Epithelial cell of esophagus (primary cell): ENCODE data around the gene FZD7.

ENCODE experiments used
- DNase-seq: peaks from one replicate; pipeline ENCODE4 v3.0.0; 2010; ENCODE audit warnings: low read depth
- H3K4me3 ChIP-seq: 2 replicates; pipeline ENCODE4 v1.5.1; 2011; ENCODE audit warnings: mild to moderate bottlenecking, low read length, control low read depth
- TF ChIP-seq, protein P1 (sequence below): IDR thresholded peaks from 2 replicates; pipeline ENCODE4 v1.5.1; 2011; ENCODE audit warnings: low read depth, mild to moderate bottlenecking, low read length, control low read depth, inconsistent platforms; ENCODE audit not compliant: insufficient read depth; ENCODE audit errors: missing control alignments

Gene FZD7

DNA sequence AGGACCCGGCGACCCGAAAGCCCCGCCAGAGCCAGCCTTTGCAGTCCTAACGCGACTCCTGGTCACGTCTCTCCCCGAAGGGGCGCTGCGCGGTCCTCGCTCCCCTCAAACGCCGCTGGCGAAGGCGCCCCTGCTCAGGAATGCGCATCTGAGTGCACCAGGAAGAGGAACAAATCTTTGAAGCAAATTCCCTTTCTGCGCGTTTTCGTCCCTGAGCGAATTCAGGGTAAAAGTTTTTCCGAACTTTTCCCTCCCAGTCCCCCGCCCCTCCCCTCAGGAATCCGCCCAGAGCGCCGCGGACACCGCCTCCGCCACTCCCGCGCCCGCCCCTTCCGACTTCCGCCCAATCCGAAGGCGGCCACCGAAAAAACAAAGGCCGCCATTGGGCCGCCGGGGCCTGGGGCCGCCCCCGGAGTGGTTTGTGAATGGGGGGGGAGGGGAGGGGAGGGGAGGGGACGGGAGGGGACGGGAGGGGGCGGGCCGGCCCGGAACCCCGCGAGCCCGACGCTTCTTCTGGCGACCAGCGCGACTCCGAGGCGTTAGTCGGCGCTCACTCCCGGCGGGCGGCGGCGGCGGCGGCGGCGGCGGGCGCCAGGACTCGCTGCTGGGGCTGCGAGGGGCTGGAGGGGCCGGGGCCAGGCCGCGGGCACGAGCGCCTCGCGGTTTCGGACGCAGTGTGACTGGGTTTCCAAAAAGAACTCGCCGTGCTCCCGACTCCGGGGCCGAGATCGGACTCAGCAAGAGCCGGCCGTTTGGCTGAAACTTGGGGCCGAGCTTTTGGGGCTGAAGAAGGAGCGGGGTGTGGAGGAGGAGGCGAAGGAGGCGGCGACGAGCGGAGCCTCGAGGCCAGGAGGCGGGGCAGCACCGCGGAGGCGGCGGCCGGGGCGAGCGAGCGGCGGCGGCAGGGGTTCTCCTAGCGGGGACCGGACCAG is at the start of gene FZD7:
TSS of gene FZD7 (plus strand) at position 539 of the 932 bp plus-strand sequence. CDS start 793 bp downstream, outside the sequence.
- H3K4me3 ChIP-seq, result peak within 1 kb of the TSS; percentile 79
- TF ChIP-seq, protein P1, sequence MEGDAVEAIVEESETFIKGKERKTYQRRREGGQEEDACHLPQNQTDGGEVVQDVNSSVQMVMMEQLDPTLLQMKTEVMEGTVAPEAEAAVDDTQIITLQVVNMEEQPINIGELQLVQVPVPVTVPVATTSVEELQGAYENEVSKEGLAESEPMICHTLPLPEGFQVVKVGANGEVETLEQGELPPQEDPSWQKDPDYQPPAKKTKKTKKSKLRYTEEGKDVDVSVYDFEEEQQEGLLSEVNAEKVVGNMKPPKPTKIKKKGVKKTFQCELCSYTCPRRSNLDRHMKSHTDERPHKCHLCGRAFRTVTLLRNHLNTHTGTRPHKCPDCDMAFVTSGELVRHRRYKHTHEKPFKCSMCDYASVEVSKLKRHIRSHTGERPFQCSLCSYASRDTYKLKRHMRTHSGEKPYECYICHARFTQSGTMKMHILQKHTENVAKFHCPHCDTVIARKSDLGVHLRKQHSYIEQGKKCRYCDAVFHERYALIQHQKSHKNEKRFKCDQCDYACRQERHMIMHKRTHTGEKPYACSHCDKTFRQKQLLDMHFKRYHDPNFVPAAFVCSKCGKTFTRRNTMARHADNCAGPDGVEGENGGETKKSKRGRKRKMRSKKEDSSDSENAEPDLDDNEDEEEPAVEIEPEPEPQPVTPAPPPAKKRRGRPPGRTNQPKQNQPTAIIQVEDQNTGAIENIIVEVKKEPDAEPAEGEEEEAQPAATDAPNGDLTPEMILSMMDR, result peak; percentile 29
- DNase-seq, result peak; percentile 92

DNA sequence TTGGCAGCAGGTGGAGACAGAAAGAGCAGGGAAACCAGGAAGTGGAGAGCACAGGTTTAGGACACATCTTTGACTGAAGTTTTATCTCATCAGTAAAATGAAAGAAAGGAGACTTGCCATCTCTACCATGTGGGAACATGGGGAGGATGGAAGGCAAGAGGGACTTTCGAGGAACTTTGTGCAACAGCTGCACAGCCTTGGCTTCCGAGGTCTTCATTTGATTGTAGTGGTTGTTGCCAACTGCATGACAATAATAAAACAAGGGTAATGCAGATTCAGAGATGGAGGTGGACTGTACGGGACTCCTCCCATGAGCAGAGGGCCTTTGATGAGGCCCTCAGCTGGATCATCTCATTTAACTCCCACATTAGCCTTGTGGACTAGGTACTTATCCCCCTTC is 49.3 kb upstream of the FZD7 start:
- TF ChIP-seq, protein P1, result no peak
- H3K4me3 ChIP-seq, result no peak overlapping the region
- no peak for DNase-seq

DNA sequence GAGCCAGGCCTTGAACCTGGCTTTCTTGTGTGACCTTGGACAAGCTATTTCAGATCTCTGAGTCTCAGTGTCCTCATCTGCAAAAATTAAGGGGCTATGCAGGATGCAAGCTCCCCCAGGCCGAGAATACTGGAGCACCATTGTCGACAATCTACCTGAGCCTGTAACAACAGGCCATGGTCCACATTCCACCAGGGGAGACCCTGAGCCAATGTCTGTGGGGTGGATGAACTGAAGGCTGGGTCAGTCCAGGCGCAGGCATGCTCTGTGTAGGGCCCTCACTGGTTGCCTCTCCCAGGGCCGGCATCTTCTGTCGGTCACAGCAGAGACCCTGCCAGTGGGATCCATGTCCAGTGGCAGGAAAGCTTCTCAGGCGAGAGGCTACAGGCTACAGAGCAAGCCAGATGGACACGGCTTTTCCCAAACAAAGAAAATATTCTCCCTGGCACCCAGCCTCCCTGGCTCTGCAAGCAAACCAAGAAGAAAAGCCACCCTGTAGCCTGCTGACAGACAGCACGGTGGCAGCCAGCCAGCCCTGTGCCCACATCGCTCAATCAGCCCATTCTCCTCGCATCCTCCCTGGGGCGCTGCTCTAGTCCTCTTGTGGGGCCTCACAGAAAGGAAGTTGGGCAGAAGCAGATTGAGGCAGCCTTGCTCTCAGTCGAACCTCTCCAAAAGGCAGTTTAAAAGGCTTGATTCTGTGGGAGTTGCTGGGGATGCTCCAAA is 48.7 kb upstream of the FZD7 start:
- peak; percentile 30 for DNase-seq
- TF ChIP-seq, protein P1, result no peak
- H3K4me3 ChIP-seq, result no peak overlapping the region

DNA sequence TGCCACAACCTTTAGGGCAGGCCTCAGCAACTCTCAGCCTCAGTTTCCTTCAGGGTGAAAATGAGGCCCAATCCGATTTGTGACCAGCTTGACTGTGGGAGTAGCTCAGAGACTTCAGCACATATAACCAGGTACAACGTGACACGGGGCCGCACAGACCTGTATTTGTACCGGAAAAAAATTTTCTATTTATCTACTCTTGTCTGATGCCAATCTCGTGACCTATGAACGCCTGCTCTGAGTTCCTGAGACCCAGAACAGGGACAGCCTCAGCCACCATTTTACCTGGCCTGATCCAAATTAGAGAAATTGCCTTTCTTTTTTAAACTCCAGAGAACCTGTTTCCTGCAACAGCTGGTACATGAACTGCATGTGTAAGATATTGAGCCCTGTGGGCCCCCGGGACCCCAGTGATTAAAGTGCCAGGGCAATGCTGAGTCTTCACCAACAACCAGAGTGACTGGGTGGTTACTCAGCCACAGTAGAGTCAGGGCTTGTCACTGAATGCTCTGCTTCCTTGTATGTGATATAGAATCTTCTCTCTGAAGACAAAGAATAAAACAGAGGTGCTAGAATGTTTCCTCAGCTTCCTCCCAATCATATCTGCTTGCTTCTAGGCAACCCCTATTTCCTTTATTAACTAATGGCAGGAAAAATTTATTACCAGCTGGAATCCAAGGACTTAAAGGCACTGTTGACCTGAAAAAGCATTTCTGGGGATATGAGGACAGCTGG is 47.8 kb upstream of the FZD7 start:
- peak; percentile 62 for DNase-seq
- TF ChIP-seq, protein P1, result no peak
- H3K4me3 ChIP-seq, result no peak overlapping the region

DNA sequence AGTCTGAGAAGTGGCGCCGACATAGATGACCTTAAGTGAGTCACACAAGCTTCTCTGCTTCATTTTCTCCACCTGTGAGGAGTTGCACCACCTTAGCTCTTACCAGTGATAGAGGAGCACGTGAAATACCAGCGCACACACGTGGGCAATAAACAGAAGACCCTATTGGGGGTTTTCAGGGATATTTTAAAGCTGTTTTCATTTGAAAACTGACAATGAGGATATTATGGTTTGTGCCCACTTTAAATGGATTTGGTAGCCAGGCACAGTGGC is 47.3 kb upstream of the FZD7 start:
- DNase-seq, result peak; percentile 58
- TF ChIP-seq, protein P1, result no peak
- no peak overlapping the region for H3K4me3 ChIP-seq

DNA sequence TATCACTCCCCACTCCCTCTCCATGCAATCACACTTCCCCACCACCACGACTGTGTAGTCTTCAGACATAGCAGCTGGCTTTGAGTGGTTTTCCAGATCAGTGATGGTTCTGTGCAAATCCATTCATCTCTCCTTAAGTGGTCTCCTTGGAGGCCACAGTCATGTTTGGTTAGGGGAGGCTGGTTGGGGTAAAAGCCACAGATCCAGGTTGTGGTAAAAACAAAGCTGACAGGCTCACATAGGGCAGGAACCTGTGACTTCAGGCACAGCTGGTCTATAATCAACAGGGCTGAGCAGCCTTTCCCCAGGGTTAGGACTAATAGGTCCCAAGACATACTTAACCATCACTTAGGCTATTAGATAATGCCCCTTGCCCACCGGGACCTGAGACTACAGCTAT is 46.2 kb upstream of the FZD7 start:
- no peak for DNase-seq
- TF ChIP-seq, protein P1, result no peak

More for the DNA sequence above, 46.2 kb upstream of the FZD7 start:
- H3K4me3 ChIP-seq, result no peak overlapping the region
